Astrocyte (in vitro differentiated cells and primary cell): Measurements from ENCODE around the gene RMND1. TPM values are rescaled to one million over a fixed set of nuclear protein-coding genes. Genes with fewer than 3 reads are reported as not detected.
A peak's percentile ranks its signal among the peaks of the same experiment; 100 is the strongest.

Experiments
- DNase-seq: peaks from one replicate; pipeline ENCODE4 v3.0.0-alpha.2; 2010; ENCODE audit warnings: low read depth
- FAIRE-seq: peaks from 2 replicates; lab custom pipeline; 2011; peaks lifted over from hg19 to GRCh38; lab: Jason Lieb, UNC
- H2AFZ ChIP-seq: 2 replicates; pipeline ENCODE4 v1.6.0; 2012; ENCODE audit warnings: low read depth, low read length, inconsistent platforms
- H3K27ac ChIP-seq: 2 replicates; pipeline ENCODE4 v1.5.1; 2011; ENCODE audit warnings: low read depth, low read length, inconsistent platforms
- H3K27me3 ChIP-seq: 2 replicates; pipeline ENCODE4 v1.6.0; 2011; ENCODE audit warnings: low read length, inconsistent platforms; ENCODE audit not compliant: insufficient read depth
- H3K36me3 ChIP-seq: 2 replicates; pipeline ENCODE4 v1.5.1; 2011; ENCODE audit warnings: low read length, inconsistent platforms; ENCODE audit not compliant: insufficient read depth
- H3K4me1 ChIP-seq: 2 replicates; pipeline ENCODE4 v1.5.1; 2011; ENCODE audit warnings: low read length, inconsistent platforms; ENCODE audit not compliant: insufficient read depth
- H3K4me2 ChIP-seq: 2 replicates; pipeline ENCODE4 v1.6.0; 2012; ENCODE audit warnings: low read length, inconsistent platforms
- H3K4me3 ChIP-seq: 2 replicates; pipeline ENCODE4 v1.5.1; 2011; ENCODE audit warnings: low read depth, mild to moderate bottlenecking, low read length, inconsistent platforms; ENCODE audit not compliant: insufficient read depth
- H3K79me2 ChIP-seq: 2 replicates; pipeline ENCODE4 v1.6.0; 2012; ENCODE audit warnings: mild to moderate bottlenecking, low read length, inconsistent platforms; ENCODE audit not compliant: insufficient read depth
- H3K9ac ChIP-seq: 2 replicates; pipeline ENCODE4 v1.6.0; 2012; ENCODE audit warnings: mild to moderate bottlenecking, low read length, inconsistent platforms
- H3K9me3 ChIP-seq: 2 replicates; pipeline ENCODE4 v1.5.1; 2012; ENCODE audit warnings: low read depth, mild to moderate bottlenecking, low read length, inconsistent platforms; ENCODE audit not compliant: insufficient read depth
- H4K20me1 ChIP-seq: 2 replicates; pipeline ENCODE4 v1.6.0; 2012; ENCODE audit warnings: low read length, inconsistent platforms; ENCODE audit not compliant: insufficient read depth
- H3K27ac Mint-ChIP-seq: one replicate; pipeline ENCODE4 v1.8.0; 2021; ENCODE audit warnings: mild to moderate bottlenecking, mixed read lengths; ENCODE audit not compliant: unreplicated experiment
- H3K27me3 Mint-ChIP-seq: one replicate; pipeline ENCODE4 v1.8.0; 2021; ENCODE audit warnings: low read depth, mixed read lengths; ENCODE audit not compliant: unreplicated experiment
- H3K36me3 Mint-ChIP-seq: one replicate; pipeline ENCODE4 v1.8.0; 2021; ENCODE audit warnings: low read depth, mixed read lengths; ENCODE audit not compliant: unreplicated experiment
- H3K4me1 Mint-ChIP-seq: one replicate; pipeline ENCODE4 v1.8.0; 2021; ENCODE audit warnings: low read depth, mixed read lengths; ENCODE audit not compliant: unreplicated experiment
- H3K4me3 Mint-ChIP-seq: one replicate; pipeline ENCODE4 v1.8.0; 2021; ENCODE audit warnings: mild to moderate bottlenecking, moderate library complexity, mixed read lengths; ENCODE audit not compliant: unreplicated experiment
- H3K9me3 Mint-ChIP-seq: one replicate; pipeline ENCODE4 v1.8.0; 2021; ENCODE audit warnings: mild to moderate bottlenecking, mixed read lengths; ENCODE audit not compliant: unreplicated experiment
- CTCF ChIP-seq: IDR thresholded peaks from 2 replicates; pipeline ENCODE4 v1.5.1; 2011; ENCODE audit warnings: low read depth, mild to moderate bottlenecking, inconsistent platforms, low read length, moderate library complexity; ENCODE audit not compliant: insufficient read depth
- EZH2 ChIP-seq: IDR thresholded peaks from 2 replicates; pipeline ENCODE4 v1.6.1; 2012; ENCODE audit warnings: mild to moderate bottlenecking, low read length, inconsistent platforms; ENCODE audit not compliant: insufficient read depth
- total RNA-seq: library from RNA; stranded (reverse); gene quantifications from 2 replicates; pipeline ENCODE4 v1.2.1, GENCODE V29; 2021

The RMND1 gene
- total RNA-seq, 1 donor from 2014 or later, result 25.9 TPM

DNA sequence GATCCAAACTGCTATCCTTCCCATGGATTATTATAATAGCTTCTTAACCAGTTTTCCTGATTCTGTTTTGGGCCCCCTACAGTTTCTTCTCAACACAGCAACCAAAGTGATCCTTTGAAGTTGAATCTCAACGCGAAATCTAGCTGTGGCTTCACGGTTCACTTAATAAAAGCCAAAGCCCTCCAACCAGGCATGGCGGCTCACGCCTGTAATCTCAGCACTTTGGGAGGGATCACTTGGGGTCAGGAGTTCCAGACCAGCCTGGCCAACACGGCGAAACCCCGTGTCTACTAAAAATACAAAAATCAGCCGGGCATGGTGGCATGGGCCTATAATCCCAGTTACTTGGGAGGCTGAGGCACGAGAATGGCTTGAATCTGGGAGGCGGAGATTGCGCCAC is 3.3 kb downstream of the RMND1 start:
- no peak overlapping the region for H3K4me2 ChIP-seq
- Mint-ChIP-seq H3K27me3 (no peaks in the 10 kb centered on the region), H3K36me3 (peaks cover 6% of the 10 kb centered on the region), H3K27ac (peak overlapping the region; percentile 84), H3K4me1 (peaks cover 26% of the 10 kb centered on the region), H3K4me3 (no peak overlapping the region), H3K9me3 (no peaks in the 10 kb centered on the region)
- TF ChIP-seq EZH2 (no peak), CTCF (no peak)
- no peak overlapping the region for H2AFZ ChIP-seq
- H4K20me1 ChIP-seq, result no peaks in the 10 kb centered on the region
- FAIRE-seq (no peak), DNase-seq (no peak)
- no peak overlapping the region for H3K4me3 ChIP-seq
- peaks cover 36% of the 10 kb centered on the region for H3K4me1 ChIP-seq
- H3K9me3 ChIP-seq, result no peaks in the 10 kb centered on the region
- H3K9ac ChIP-seq, result no peak overlapping the region
- no peaks in the 10 kb centered on the region for H3K36me3 ChIP-seq
- H3K79me2 ChIP-seq, result peaks cover 63% of the 10 kb centered on the region
- no peak overlapping the region for H3K27ac ChIP-seq
- H3K27me3 ChIP-seq, result no peaks in the 10 kb centered on the region

DNA sequence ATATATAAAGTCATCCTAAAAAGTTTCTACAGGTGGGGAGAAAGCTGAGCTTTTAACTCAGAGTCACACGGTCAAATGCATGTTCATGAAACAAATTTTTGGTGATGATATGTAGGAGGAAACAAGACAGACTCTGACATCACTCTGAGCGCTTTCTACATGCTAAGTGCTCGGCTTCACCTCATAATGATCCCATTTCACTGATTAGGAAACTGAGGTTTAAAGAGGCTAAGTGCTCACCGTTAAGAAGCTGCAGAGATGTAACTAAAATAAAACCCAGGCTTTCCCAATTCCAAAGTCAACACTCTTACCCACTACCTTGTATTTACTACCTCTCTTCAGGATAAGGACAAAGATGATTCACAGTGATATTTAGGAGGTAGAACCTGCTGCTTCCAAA is 4.7 kb downstream of the RMND1 start:
- H3K4me2 ChIP-seq, result no peak overlapping the region
- no peak overlapping the region for H3K9ac ChIP-seq
- H3K27me3 ChIP-seq, result no peaks in the 10 kb centered on the region
- Mint-ChIP-seq H3K27me3 (no peaks in the 10 kb centered on the region), H3K9me3 (no peaks in the 10 kb centered on the region), H3K4me1 (peaks cover 29% of the 10 kb centered on the region), H3K4me3 (no peak overlapping the region), H3K36me3 (peaks cover 6% of the 10 kb centered on the region), H3K27ac (peak overlapping the region; percentile 90)
- H3K4me3 ChIP-seq, result no peak overlapping the region
- TF ChIP-seq EZH2 (no peak), CTCF (no peak)
- no peaks in the 10 kb centered on the region for H4K20me1 ChIP-seq
- peak overlapping the region; percentile 93 for H3K27ac ChIP-seq
- H3K9me3 ChIP-seq, result no peaks in the 10 kb centered on the region
- H3K4me1 ChIP-seq, result peaks cover 33% of the 10 kb centered on the region
- DNase-seq (no peak), FAIRE-seq (no peak)
- H3K79me2 ChIP-seq, result peaks cover 67% of the 10 kb centered on the region
- no peaks in the 10 kb centered on the region for H3K36me3 ChIP-seq
- H2AFZ ChIP-seq, result no peak overlapping the region

DNA sequence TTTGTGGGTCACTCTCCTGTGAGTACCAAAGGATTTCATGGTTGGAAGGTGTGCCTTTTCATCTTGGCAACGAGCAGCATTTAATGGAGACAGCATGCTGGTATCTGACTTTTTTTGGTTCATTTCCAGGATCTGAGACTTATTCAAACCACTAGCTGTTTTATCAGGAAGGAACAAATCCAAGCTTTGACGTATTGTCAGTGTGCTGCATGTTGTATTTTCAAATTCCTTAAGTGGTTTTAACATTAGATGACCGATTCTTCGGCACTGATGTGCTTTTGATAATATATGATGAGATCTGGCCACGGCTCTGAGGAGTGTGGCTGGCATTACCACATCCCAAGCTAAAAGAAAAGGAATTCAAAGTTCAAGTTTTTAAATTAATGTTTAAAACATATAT is 6.4 kb downstream of the RMND1 start:
- no peaks in the 10 kb centered on the region for H3K9me3 Mint-ChIP-seq
- H2AFZ ChIP-seq, result no peak overlapping the region
- H3K27ac Mint-ChIP-seq, result peak overlapping the region; percentile 96
- FAIRE-seq (no peak), DNase-seq (peak; percentile 97)
- peaks cover 33% of the 10 kb centered on the region for H3K4me1 ChIP-seq
- peaks cover 75% of the 10 kb centered on the region for H3K79me2 ChIP-seq
- H3K4me1 Mint-ChIP-seq, result peaks cover 29% of the 10 kb centered on the region
- TF ChIP-seq EZH2 (no peak), CTCF (no peak)
- peak overlapping the region; percentile 93 for H3K27ac ChIP-seq
- H3K27me3 Mint-ChIP-seq, result no peaks in the 10 kb centered on the region
- H3K4me3 ChIP-seq, result no peak overlapping the region
- H3K36me3 ChIP-seq, result no peaks in the 10 kb centered on the region
- H4K20me1 ChIP-seq, result peaks cover 7% of the 10 kb centered on the region
- H3K36me3 Mint-ChIP-seq, result peaks cover 6% of the 10 kb centered on the region
- H3K4me2 ChIP-seq, result peak overlapping the region; percentile 71
- no peaks in the 10 kb centered on the region for H3K27me3 ChIP-seq
- no peaks in the 10 kb centered on the region for H3K9me3 ChIP-seq
- H3K9ac ChIP-seq, result peak overlapping the region; percentile 74
- H3K4me3 Mint-ChIP-seq, result no peak overlapping the region
